Coronary artery (tissue), 2 donors: ENCODE results near the gene CRIP1.

Experiments
- DNase-seq: peaks from one replicate; pipeline ENCODE4 v3.0.0-alpha.2; 2017; ENCODE audit warnings: low spot score
- H3K27ac ChIP-seq, 2 donors: fragments of 200-600 bp; sonication (generic); one replicate each; pipeline ENCODE4 v1.5.1; 2016 to 2019
- H3K4me3 ChIP-seq: fragments of 200-600 bp; sonication (generic); 2 replicates; pipeline ENCODE4 v1.5.1; 2016; ENCODE audit warnings: mild to moderate bottlenecking, moderate library complexity
- CTCF ChIP-seq: fragments of 200-600 bp; sonication (generic); IDR thresholded peaks from one replicate; pipeline ENCODE4 v1.5.1; 2019; ENCODE audit warnings: antibody characterized with exemption

The CRIP1 gene

DNA sequence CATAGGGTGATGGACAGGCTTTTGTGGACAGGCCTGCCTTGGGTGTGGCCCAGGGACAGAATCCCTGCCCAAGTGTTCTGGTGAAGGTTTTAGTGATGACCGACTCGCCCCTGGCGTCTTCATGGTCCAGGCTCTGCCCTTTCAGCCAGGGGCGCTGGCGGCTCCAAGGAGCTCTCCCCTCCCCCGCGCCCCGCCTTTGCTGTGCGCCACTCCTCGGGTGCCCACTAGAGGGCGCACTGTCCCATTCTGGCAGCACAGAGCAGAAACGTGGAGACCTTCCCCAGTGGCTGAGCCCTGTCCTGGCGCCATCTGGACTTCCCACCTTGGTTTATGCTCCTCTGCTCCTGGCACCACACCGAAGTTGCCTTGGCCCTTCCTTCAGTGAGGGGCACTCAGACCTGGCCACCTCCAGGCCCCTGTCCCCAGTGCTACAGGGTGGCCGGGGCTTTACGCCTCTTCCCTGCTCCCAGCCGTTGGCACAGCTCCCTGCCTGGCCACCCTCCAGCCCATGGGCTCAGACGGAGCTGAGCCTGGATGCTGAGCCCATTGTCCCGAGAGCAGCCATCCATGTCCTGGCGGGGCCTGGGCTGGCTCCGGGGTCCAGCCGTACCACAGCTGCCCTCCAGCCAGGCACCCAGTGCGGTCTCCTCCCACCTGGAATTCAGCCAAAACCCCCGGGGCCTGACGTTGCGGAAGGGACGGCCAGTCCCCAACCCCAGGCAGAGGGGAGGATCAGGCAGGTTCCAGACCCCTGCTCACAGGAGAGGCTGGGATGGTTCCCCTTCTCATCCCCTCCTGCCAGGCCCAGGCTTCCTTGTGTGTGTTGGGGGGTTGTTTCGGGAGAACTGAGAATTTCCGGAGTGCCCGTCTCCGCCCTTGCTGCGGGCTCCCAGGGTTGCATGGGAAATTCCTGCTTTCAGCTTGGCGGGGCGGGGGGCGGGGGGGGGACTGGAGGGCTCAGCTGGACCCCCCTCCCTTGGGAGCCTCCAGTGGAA is 5.6 kb upstream of the CRIP1 start:
- DNase-seq, result peak; percentile 96
- TF ChIP-seq CTCF, result peak; percentile 95
- peak overlapping the region; percentile 67 for H3K4me3 ChIP-seq
- peak overlapping the region; percentile 96 to 100 for H3K27ac ChIP-seq

DNA sequence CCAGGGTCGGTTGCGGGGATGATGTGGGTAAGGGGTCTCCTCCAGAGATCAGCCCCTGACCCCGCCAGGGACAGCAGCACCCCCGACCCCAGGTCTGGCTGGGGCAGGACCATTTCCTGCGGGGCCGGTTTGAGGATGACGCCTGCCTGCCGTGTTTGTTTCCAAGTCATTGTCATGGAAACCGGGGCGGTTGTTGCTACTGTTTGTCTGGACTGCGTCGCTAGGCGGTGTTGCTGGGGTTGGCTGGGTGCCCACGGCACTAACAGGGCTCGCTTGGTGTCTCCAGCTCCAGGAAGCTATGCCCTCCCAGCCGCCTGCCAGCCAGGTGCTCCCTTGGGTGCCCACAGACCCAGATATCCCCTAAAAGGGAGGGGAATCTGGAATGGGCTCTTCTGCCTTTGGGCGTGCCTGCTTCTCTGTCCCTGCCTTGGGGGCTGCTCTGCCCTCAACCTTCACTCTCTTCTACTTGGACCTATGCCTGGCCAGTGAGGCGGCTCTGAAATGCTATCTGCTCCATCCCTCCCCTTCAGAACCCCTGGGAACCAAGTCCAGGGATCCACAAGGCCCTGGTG is 4.7 kb upstream of the CRIP1 start:
- Histone ChIP-seq H3K27ac (peak overlapping the region; percentile 96 to 100), H3K4me3 (peak overlapping the region; percentile 67)
- peak; percentile 99 for DNase-seq
- no peak for TF ChIP-seq CTCF

DNA sequence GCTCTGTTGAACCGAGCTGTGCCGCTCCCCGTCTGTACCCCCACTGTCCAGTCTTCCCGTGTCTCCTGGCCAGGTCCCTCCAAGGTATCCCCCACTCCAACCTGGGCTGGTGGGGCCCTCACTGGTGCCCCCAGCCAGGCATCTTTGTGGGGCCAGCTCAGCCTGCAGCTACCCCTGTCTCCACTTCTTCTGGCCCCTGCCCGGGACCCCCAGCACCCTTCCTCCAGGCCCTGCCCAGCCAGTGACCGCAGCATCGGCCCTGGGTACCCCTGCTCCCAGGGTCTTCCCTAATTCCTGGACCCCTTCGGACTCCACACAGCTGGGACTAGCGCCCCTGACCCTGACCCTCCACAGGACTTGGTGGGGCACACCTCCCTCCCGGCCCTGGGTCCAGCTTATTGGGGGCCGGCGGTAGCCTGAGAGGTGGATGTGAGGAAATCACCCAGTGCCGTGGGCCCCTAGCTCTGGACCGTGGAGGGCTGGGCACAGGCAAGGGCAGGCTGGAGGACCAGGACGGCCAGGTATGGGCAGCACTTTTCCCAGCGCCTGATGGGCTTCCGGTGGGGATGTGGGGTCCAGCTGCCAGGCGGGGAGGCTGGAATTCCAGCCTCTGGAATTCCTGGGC is 4.1 kb upstream of the CRIP1 start:
- H3K4me3 ChIP-seq, result peak overlapping the region; percentile 67
- no peak for TF ChIP-seq CTCF

GRCh38 chr14:105483300-105484068 is 3.2 kb upstream of the CRIP1 start:
- Histone ChIP-seq H3K4me3 (no peak overlapping the region), H3K27ac (peak overlapping the region; percentile 96 to 100)
- no peak for TF ChIP-seq CTCF
- peak; percentile 93 for DNase-seq

More for the DNA sequence above, 4.1 kb upstream of the CRIP1 start:
- peak overlapping the region; percentile 96 to 100 for H3K27ac ChIP-seq
- no peak for DNase-seq

DNA sequence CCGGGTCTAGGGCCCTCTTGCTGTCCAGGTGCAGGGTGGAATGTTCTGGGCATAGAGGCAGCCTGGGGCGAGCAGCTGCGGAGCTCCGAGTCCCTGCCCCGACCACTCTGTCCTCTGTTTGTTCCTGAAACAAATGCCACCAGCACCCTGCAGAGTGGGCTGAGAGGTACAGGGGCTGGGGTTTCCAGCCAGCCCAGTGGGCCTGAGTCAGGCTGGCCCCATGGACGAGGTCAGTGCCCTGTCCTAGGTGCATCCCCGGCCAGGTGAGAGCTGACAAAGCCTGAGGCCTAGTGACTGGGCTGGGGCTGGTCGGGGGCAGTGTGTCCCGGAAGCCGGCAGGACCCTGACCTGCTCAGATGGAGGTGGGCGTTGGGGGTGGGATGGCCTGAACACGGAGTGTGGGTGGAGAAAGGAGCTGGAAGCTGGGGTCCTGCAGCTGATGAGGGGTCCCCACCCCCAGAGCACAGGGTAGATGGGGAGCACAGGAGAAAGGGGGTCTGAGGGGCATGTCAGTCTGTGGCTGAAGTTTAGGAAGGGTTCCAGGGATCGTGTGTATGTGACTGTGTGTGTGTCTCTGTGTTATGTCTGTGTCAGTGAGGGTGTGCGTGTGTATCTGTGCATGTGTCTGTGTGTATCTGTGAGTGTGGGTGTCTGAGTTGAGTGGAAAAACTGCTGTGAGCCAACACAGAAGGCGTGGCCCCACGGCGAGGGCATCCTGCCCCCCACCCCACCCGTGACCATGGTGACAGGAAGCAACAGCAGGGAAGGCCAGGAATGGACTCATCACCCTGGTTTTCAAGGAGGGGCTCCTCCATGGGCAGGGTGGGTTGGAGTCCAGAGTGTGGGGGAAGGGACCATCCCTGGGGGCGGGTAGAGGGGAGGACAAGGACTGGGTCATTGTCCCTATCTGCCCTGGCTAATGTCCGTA is 2.4 kb upstream of the CRIP1 start:
- H3K27ac ChIP-seq, result peak overlapping the region; percentile 96 to 100

More for the DNA sequence above, 2.4 kb upstream of the CRIP1 start:
- no peak for TF ChIP-seq CTCF
- peak; percentile 96 for DNase-seq
- H3K4me3 ChIP-seq, result peak overlapping the region; percentile 7
